OCI-LY1 (cell line): ENCODE data around the gene FGD4.

ENCODE experiments used
- CTCF ChIP-seq: fragments of 200-600 bp; sonication (generic), shearing (Covaris generic); IDR thresholded peaks from 2 replicates; pipeline ENCODE4 v1.5.1; 2017; ENCODE audit warnings: mild to moderate bottlenecking, antibody characterized with exemption, low read length, moderate library complexity, mixed read lengths
- EZH2 ChIP-seq: fragments of 200-600 bp; sonication (generic), shearing (Covaris generic); IDR thresholded peaks from 2 replicates; pipeline ENCODE4 v1.8.0; 2017; ENCODE audit warnings: borderline replicate concordance, mixed run types, mild to moderate bottlenecking, antibody characterized with exemption, low read length, moderate library complexity, mixed read lengths

- TF ChIP-seq CTCF (no peak), EZH2 (no peak)
Observed at GRCh38 chr12:32650508-32650907, 251.2 kb downstream of the FGD4 start.
